ENCODE results near the gene UNCX.
"Not testable (repeated sequence)": the region's sequence is repeated elsewhere in the genome, so short reads cannot be mapped to it uniquely, and the experiment has no call there.

The UNCX gene

GRCh38 chr7:1259621-1260243, 27.1 kb downstream of the UNCX start:
- no peak for DNase-seq

- DNase-seq, result no peak
Measured at GRCh38 chr7:1260244-1260635, 27.6 kb downstream of the UNCX start.

GRCh38 chr7:1261036-1261435, 28.4 kb downstream of the UNCX start:
- DNase-seq, result not testable (repeated sequence)

GRCh38 chr7:1262441-1262840, 29.8 kb downstream of the UNCX start:
- no peak for DNase-seq

- no peak for DNase-seq
Measured at GRCh38 chr7:1263391-1263951, 30.8 kb downstream of the UNCX start.

GRCh38 chr7:1264345-1265280, 31.9 kb downstream of the UNCX start:
- DNase-seq, result no peak

GRCh38 chr7:1267016-1267900, 34.6 kb downstream of the UNCX start:
- DNase-seq, result no peak

- DNase-seq, result no peak
Measured at GRCh38 chr7:1268076-1268815, 35.6 kb downstream of the UNCX start.

- no peak for DNase-seq
Measured at GRCh38 chr7:1268866-1269265, 36.2 kb downstream of the UNCX start.

GRCh38 chr7:1269336-1269890, 36.7 kb downstream of the UNCX start:
- DNase-seq, result no peak

- no peak for DNase-seq
Measured at GRCh38 chr7:1270181-1270580, 37.5 kb downstream of the UNCX start.

- no peak for DNase-seq
Measured at GRCh38 chr7:1271046-1271445, 38.4 kb downstream of the UNCX start.

GRCh38 chr7:1271656-1272055, 39.0 kb downstream of the UNCX start:
- DNase-seq, result no peak

- DNase-seq, result not testable (repeated sequence)
Measured at GRCh38 chr7:1272136-1272535, 39.5 kb downstream of the UNCX start.

GRCh38 chr7:1274121-1274875, 41.6 kb downstream of the UNCX start:
- DNase-seq, result no peak

GRCh38 chr7:1274876-1275375, 42.3 kb downstream of the UNCX start:
- no peak for DNase-seq

- no peak for DNase-seq
Measured at GRCh38 chr7:1275451-1276381, 43.0 kb downstream of the UNCX start.

GRCh38 chr7:1276626-1277175, 44.0 kb downstream of the UNCX start:
- no peak for DNase-seq

GRCh38 chr7:1278543-1278942, 45.9 kb downstream of the UNCX start:
- DNase-seq, result no peak
